ENCODE measurements around the gene USF3.
"Not testable (repeated sequence)": the region's sequence is repeated elsewhere in the genome, so short reads cannot be mapped to it uniquely, and the experiment has no call there.

USF3 gene

DNA sequence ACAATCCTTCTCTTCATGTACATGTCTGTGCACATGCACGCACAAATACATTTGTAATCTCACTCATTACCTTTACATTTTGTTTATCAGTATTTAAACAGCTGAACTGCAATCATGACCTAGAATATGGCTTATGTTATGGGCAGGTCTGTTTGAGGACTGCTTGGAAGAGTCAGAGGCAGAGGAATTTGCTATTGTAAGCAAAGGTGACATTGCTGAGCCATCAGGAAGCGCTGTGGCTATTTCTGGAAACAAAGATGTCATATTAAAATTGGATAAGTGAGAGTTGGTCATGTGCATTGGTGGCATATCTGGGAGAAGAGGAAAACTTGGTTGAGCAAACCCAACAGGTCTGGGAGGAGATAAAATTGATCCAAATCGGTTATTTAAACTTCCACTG lies 41.6 kb downstream of the USF3 start:
- DNase-seq (ENCODE audit: low spot score) = no peak

GRCh38 chr3:113654310-113654709 lies 42.1 kb downstream of the USF3 start:
- no peak for DNase-seq (ENCODE audit: low spot score)

DNA sequence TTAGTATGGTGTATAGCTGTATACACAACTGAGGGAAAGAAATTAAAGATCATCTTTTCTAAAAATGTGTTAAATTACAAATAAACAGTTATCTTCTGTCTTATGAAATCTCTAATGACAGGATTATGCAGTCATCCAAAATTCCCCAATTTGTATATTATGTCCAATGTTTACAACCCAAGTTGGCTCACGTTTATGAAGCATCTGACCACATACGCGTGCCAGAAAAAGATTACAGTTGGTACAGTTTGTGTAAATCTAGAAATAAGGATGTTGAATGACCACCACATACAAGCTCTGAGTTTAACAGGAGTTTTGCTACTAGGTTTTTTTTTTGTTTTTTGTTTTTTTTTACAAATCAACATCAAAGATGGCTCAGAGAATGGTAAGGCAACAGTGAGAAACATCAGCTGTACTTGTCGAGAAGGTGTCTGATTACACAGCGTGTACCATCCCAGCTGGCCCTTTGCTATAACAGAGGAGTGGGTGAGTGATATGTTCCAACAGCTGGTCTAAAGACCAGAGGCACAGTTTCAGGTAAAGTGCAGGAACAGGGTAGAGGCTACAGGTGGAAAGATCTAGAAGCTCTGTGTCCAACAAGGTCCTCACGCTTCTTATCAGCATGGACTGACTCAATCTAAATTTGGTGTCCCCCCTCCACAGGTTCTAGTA lies 47.1 kb downstream of the USF3 start:
- no peak for DNase-seq (ENCODE audit: low spot score)

DNA sequence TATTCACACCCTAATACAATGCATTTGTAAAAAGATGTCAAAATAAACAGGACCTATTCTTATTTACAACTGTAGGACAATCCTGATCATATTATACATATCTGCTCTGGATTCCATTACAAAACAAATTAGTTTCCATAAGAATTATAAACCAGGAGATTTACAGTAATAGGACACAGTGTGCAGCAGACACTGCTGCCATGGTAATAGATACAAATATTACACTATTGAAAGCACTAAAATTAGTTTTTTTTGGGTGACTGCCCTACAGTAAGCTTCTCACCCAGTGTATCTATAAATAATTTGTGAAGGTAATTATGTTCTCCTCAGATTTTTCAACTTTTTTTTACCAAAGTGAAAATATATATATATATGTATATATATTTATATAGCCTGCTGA lies 47.9 kb downstream of the USF3 start:
- DNase-seq (ENCODE audit: low spot score) = no peak

- DNase-seq (ENCODE audit: low spot score) = no peak
Measured at GRCh38 chr3:113643583-113643982, 52.9 kb downstream of the USF3 start.

- no peak for DNase-seq (ENCODE audit: low spot score)
Measured at GRCh38 chr3:113638910-113639309, 57.5 kb downstream of the USF3 start.

GRCh38 chr3:113637756-113638155 lies 58.7 kb downstream of the USF3 start:
- no peak for DNase-seq (ENCODE audit: low spot score)

DNA sequence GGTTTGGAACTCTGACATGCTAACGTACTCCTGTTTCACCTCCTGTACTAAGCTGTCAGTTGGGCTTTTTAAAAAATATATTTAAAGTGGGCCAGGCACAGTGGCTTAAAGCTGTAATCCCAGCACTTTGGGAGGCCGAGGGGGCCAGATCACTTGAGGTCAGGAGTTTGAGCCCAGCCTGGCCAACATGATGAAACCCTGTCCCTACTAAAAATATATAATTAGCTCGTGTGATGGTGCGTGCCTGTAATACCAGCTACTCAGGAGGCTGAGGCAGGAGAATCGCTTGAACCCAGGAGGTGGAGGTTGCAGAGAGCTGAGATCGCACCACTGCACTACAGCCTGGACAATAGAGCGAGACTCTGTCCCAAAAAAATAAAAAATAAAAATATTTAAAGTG lies 60.4 kb downstream of the USF3 start:
- not testable (repeated sequence) for DNase-seq (ENCODE audit: low spot score)

- DNase-seq (ENCODE audit: low spot score) = no peak
Measured at GRCh38 chr3:113634782-113635474, 61.5 kb downstream of the USF3 start.

- no peak for DNase-seq (ENCODE audit: low spot score)
Measured at GRCh38 chr3:113631573-113631972, 64.9 kb downstream of the USF3 start.

- no peak for DNase-seq (ENCODE audit: low spot score)
Measured at GRCh38 chr3:113630956-113631542, 65.4 kb downstream of the USF3 start.

DNA sequence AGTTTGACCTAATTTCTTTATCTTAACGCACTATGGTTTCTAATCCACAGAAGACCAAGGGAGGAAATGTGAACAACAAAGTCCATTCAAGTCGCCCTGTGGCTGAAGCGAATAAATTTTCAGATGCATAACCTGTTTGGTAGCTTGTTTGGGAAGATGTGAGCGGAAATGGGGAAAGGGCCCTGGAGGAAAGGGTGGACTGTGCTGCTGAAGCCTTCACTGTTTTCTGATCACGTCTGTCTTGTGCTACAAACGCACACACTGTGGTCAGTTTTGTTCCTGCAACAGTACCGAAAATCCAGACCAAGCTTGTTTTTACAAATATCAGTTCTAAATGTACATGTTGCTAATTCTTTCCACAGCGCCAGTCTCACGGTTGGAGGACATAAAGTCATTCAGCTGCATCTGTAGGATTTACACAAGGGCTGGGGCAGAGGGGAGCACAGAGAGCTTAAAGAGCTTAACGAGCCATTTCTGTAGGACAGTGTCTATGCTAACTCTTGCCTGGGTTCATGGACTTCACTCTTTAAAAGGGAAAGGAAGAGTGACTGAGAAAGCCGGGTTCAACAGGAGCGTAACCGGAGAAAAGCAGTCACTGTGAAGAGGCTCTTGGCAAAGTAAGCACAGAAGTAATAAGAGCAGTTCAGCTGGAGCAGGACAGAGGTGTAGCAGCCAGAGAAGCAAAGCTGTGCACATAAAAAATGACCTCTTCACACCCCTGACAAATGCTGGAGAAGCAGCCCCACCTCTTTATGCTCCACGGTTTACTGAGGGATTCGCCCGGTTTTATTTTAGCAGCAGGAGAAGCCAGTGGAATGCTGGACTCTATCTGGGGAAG lies 66.6 kb downstream of the USF3 start:
- no peak for DNase-seq (ENCODE audit: low spot score)

GRCh38 chr3:113628788-113629187 lies 67.7 kb downstream of the USF3 start:
- no peak for DNase-seq (ENCODE audit: low spot score)

DNA sequence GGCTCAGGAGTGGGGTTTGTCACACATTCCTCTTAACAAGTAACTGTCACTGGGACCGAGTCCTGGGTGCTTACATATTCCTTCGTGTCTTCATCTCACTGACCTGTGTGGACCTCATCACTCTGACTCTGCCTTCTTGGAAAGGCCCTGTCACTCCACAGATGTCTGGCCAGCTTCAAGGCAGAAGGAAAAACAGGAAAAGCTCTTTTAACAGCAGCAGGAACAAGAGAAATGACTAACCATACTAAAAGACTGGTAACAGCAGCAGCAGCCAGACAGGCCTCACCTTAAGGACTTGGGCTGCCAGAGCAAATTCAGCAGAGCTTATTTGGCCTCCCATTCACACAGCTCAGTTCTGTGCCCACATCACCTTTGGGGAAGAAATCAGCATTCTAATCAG lies 68.1 kb downstream of the USF3 start:
- no peak for DNase-seq (ENCODE audit: low spot score)

DNA sequence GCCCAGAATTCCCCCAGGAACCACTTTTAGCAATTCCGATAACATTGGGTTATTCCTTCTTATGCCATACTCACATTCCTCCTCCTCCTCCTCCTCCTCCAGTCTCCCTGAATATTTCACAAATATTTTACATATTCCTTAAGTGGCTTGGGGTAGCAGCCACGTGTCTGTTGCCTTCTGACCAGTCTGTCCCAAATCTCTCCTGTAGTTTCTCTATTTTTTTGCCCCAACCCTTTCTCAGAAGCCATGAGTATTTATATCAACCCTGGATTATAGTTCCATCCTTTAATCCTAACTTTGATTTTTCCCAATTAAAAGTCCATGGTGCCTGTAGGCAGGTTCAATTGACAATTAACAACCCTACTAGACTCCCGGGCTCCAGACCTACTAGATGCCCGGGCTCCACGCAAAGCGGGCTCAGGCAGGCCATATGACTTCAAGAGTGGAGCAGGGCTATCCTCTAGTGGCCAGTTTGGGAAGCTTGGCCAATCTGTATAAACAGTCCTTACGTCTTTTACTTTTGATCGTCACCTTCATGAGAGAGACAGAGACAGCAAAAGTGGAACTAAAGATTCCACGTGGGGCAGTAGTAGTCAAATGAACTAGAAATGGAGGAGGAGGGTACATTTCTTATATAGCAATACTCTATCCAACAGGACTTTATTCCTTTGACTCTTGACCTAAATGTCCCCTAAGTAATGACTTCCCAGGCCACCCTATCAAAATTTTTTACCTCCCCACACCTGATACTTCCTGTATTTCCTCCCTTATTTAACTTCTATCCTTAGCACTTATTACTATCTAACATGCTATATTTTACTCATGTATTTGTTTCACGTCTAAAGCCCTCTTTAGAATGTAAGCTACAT lies 69.7 kb downstream of the USF3 start:
- DNase-seq (ENCODE audit: low spot score) = peak; percentile 72

DNA sequence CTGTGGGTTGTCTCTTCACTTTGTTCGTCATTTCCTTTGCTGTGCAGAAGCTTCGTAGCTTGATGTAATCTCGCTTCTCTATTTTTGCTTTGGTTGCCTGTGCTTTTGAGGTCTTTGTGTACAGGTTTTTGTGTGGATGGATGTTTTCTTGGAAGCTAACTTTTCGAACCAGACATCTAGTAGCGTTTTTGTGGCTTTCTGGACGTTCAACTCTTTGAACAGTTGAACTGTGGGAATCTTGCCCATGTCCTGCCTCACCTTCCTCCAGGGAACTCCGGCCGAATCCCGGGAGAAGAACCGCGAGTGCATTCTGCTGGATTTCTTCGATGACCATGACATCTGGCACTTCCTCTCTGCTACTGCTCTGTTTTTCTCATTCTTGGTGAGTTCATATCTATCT lies 70.6 kb downstream of the USF3 start:
- no peak for DNase-seq (ENCODE audit: low spot score)

DNA sequence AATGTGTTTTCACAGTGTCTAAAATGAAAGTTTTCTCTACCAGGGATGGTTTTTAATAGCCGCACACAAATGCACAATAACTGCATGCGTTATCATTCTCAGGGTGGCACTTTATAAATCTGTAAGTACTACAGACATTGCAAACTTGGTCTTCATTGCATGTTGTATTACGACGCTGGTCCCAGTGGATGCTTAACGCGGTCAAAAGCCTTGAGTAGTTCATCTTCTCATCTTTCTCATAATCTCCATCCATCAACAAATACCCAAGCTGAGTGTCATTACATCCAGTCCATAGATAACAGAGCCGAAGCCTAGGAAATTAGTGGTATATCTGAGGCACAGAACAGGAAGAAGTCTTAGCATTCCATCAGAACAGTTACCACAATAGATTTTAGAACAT lies 72.6 kb downstream of the USF3 start:
- DNase-seq (ENCODE audit: low spot score) = no peak

DNA sequence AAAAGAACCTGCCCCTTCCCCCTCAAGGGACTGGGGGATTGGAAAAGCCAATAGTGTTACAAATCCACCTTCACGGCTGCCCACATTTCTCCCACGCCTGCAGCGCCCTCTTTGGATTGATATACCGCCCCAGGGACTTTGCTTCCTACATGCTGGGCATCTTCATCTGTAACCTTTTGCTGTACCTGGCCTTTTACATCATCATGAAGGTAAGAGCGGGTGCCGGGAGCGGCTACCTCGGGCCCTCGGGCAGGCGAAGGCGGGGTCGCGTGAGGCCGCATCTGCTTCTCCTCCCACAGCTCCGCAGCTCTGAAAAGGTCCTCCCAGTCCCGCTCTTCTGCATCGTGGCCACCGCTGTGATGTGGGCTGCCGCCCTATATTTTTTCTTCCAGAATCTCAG lies 73.1 kb downstream of the USF3 start:
- no peak for DNase-seq (ENCODE audit: low spot score)

- no peak for DNase-seq (ENCODE audit: low spot score)
Measured at GRCh38 chr3:113620091-113620490, 76.4 kb downstream of the USF3 start.

DNA sequence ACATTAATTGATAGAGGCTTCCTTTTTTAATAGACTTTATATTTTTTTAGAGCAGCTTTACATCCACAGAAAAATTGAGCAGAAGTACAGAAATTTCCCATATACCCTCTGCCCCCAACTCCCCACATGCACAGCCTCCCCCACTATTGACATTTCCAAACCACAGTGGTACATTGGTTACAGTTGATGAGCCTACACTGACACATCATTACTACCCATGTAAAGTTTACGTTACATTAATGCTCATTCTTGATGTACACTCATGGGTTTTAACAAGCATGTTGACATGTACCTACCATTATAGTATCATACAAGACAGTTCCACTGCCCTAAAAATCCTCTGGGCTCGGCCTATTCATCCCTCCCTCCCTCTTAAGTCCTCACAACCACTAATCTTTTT lies 78.7 kb downstream of the USF3 start:
- no peak for DNase-seq (ENCODE audit: low spot score)

DNA sequence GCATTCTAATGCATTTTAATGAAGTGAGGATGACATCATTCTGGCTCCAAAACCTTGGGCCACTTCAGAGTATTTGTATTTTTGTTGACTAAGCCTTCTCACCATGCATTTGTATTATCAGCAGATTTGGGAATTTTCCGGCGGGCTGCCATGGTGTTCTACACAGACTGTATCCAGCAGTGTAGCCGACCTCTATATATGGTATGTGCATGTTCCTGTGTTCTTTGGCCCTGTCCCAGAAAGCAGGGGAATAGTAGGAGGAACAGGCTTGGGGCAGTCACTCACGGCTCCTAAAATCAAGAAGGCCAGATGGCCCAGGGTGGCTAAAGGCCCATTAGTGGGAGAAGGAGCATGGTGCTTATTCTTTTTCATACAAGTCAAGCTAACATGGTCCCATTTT lies 80.5 kb downstream of the USF3 start:
- no peak for DNase-seq (ENCODE audit: low spot score)

- no peak for DNase-seq (ENCODE audit: low spot score)
Measured at GRCh38 chr3:113614402-113614801, 82.0 kb downstream of the USF3 start.

Data from ecto neural progenitor cell (in vitro differentiated cells).